NCI-H1105 treated with DMSO at 0.1 percent for 48 hours (cell line): ENCODE results near the gene DNMBP.
"Not testable (repeated sequence)": the region's sequence is repeated elsewhere in the genome, so short reads cannot be mapped to it uniquely, and the experiment has no call there.

ENCODE experiments used
- DNase-seq: peaks from one replicate; lab custom pipeline; 2025; lab: John Stamatoyannopoulos, UW

DNMBP gene

GRCh38 chr10:99984211-99985034 is 25.3 kb downstream of the DNMBP start:
- DNase-seq: no peak

- no peak for DNase-seq
Measured at GRCh38 chr10:99983280-99983988, 26.3 kb downstream of the DNMBP start.

GRCh38 chr10:99982728-99983127 is 27.0 kb downstream of the DNMBP start:
- DNase-seq: no peak

GRCh38 chr10:99981581-99982199 is 28.1 kb downstream of the DNMBP start:
- DNase-seq: peak; percentile 29

GRCh38 chr10:99979066-99979685 is 30.6 kb downstream of the DNMBP start:
- DNase-seq: no peak

GRCh38 chr10:99977916-99978315 is 31.8 kb downstream of the DNMBP start:
- no peak for DNase-seq

GRCh38 chr10:99976886-99977665 is 32.7 kb downstream of the DNMBP start:
- DNase-seq: no peak

- no peak for DNase-seq
Measured at GRCh38 chr10:99975942-99976809, 33.6 kb downstream of the DNMBP start.

- no peak for DNase-seq
Measured at GRCh38 chr10:99975106-99975829, 34.5 kb downstream of the DNMBP start.

GRCh38 chr10:99973190-99973589 is 36.6 kb downstream of the DNMBP start:
- DNase-seq: no peak

GRCh38 chr10:99967961-99968360 is 41.8 kb downstream of the DNMBP start:
- no peak for DNase-seq

- DNase-seq: no peak
Measured at GRCh38 chr10:99966306-99966705, 43.4 kb downstream of the DNMBP start.

GRCh38 chr10:99965700-99966099 is 44.0 kb downstream of the DNMBP start:
- no peak for DNase-seq

- no peak for DNase-seq
Measured at GRCh38 chr10:99964791-99965190, 45.0 kb downstream of the DNMBP start.

- DNase-seq: not testable (repeated sequence)
Measured at GRCh38 chr10:99963467-99964165, 46.1 kb downstream of the DNMBP start.

- no peak for DNase-seq
Measured at GRCh38 chr10:99958806-99959205, 50.9 kb downstream of the DNMBP start.

GRCh38 chr10:99958302-99958701 is 51.4 kb downstream of the DNMBP start:
- no peak for DNase-seq

- not testable (repeated sequence) for DNase-seq
Measured at GRCh38 chr10:99953510-99953909, 56.2 kb downstream of the DNMBP start.

GRCh38 chr10:99952799-99953198 is 56.9 kb downstream of the DNMBP start:
- DNase-seq: no peak
